NB4 (cell line): Measurements from ENCODE around the gene TRMT5.

Source experiments
- CTCF ChIP-seq: IDR thresholded peaks from one replicate; pipeline ENCODE4 v1.5.1; 2012; ENCODE audit warnings: low read depth, low read length
- POLR2A ChIP-seq: IDR thresholded peaks from 2 replicates; pipeline ENCODE4 v1.6.1; 2011; ENCODE audit warnings: mild to moderate bottlenecking; ENCODE audit not compliant: insufficient read length; ENCODE audit errors: extremely low read depth

DNA sequence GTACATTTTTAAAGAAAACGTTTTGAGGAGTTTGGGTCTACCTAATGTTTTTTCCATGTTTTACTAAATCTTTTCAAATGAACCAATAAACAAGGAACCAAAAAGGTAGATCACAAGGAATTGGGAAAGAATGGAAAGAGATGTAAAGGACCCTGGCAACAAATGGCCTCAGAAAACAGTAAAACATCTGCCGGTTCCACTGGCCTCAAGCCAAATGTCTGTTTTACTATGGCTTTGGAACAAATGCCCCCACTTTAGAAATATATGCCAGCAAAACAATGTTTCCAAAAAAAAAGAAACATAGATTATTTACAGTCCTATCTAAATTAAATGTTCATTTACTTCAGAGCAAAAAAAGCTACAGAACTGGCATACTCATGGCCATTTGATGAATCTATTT, 3.0 kb downstream of the TRMT5 start:
- TF ChIP-seq CTCF, result no peak
- TF ChIP-seq POLR2A, result no peak
